Endodermal cell (in vitro differentiated cells): ENCODE data around the gene KDSR. TPM values are rescaled to one million over a fixed set of nuclear protein-coding genes. Genes with fewer than 3 reads are reported as not detected.

Experiments
- DNase-seq: peaks from one replicate; pipeline ENCODE4 v3.0.0-alpha.2; 2017
- H3K27ac ChIP-seq: 2 replicates; pipeline ENCODE4 v1.5.1; 2013; ENCODE audit warnings: mild to moderate bottlenecking, low read depth, low read length, moderate library complexity
- H3K27me3 ChIP-seq: 2 replicates; pipeline ENCODE4 v1.6.1; 2013; ENCODE audit warnings: mild to moderate bottlenecking, low read length, moderate library complexity; ENCODE audit not compliant: insufficient read depth, control insufficient read depth, poor library complexity, severe bottlenecking
- H3K36me3 ChIP-seq: 2 replicates; pipeline ENCODE4 v1.7.0; 2013; ENCODE audit warnings: mild to moderate bottlenecking, low read length, moderate library complexity; ENCODE audit not compliant: control insufficient read depth, insufficient read depth
- H3K4me1 ChIP-seq: one replicate; pipeline ENCODE4 v1.7.0; 2013; ENCODE audit warnings: low read length; ENCODE audit not compliant: control insufficient read depth, insufficient read depth
- H3K4me3 ChIP-seq: 2 replicates; pipeline ENCODE4 v1.5.1; 2013; ENCODE audit warnings: mild to moderate bottlenecking, low read length, moderate library complexity
- H3K9ac ChIP-seq: 2 replicates; pipeline ENCODE4 v1.6.1; 2013; ENCODE audit warnings: mild to moderate bottlenecking, low read length, moderate library complexity; ENCODE audit not compliant: poor library complexity, severe bottlenecking; ENCODE audit errors: extremely low read depth
- H3K9me3 ChIP-seq: 2 replicates; pipeline ENCODE4 v1.6.1; 2013; ENCODE audit warnings: mild to moderate bottlenecking, low read length, moderate library complexity; ENCODE audit not compliant: control insufficient read depth
- H3K27ac Mint-ChIP-seq: 2 replicates; pipeline ENCODE4 v1.8.0; 2020; ENCODE audit warnings: mixed read lengths
- H3K27me3 Mint-ChIP-seq: 2 replicates; pipeline ENCODE4 v1.8.0; 2021; ENCODE audit warnings: mild to moderate bottlenecking, mixed read lengths; ENCODE audit not compliant: insufficient read depth
- H3K36me3 Mint-ChIP-seq: 2 replicates; pipeline ENCODE4 v1.8.0; 2020; ENCODE audit warnings: low read depth, mixed read lengths
- H3K4me1 Mint-ChIP-seq: 2 replicates; pipeline ENCODE4 v1.8.0; 2020; ENCODE audit warnings: mixed read lengths
- H3K4me3 Mint-ChIP-seq: 2 replicates; pipeline ENCODE4 v1.8.0; 2020; ENCODE audit warnings: mild to moderate bottlenecking, moderate library complexity, mixed read lengths
- H3K9me3 Mint-ChIP-seq: 2 replicates; pipeline ENCODE4 v1.8.0; 2020; ENCODE audit warnings: mild to moderate bottlenecking, mixed read lengths
- WGBS, 2 experiments: methylation state at CpG; one replicate each; pipeline versions ENCODE4 v1.1.5 to v1.1.7; 2013; ENCODE audit warnings: missing lambda C conversion rate in 2 of 2, mixed read lengths in 1 of 2; ENCODE audit not compliant: insufficient coverage in 1 of 2, insufficient read length in 1 of 2; 5-methylcytosine and 5-hydroxymethylcytosine counted together
- total RNA-seq, 2 donors: library from RNA; stranded (reverse); fragmentation: NEBNext Ultra II Directional in 1 of 2; extraction: Animal tissue kit (Norgen Biotek cat#: 25700) in 1 of 2; gene quantifications; 2 replicates in 1 of 2; 3 replicates in 1 of 2; pipeline ENCODE4 v1.2.1, GENCODE V29; 2021
- TF ChIP-seq, protein P1 (sequence below): fragments of 200-600 bp; sonication (generic); conservative IDR thresholded peaks from 2 replicates; pipeline ENCODE4 v1.5.0; 2021; ENCODE audit warnings: antibody characterized with exemption, mild to moderate bottlenecking

KDSR gene
- total RNA-seq, 2 donors from 2014 or later = 39.3 to 51.0 TPM

DNA sequence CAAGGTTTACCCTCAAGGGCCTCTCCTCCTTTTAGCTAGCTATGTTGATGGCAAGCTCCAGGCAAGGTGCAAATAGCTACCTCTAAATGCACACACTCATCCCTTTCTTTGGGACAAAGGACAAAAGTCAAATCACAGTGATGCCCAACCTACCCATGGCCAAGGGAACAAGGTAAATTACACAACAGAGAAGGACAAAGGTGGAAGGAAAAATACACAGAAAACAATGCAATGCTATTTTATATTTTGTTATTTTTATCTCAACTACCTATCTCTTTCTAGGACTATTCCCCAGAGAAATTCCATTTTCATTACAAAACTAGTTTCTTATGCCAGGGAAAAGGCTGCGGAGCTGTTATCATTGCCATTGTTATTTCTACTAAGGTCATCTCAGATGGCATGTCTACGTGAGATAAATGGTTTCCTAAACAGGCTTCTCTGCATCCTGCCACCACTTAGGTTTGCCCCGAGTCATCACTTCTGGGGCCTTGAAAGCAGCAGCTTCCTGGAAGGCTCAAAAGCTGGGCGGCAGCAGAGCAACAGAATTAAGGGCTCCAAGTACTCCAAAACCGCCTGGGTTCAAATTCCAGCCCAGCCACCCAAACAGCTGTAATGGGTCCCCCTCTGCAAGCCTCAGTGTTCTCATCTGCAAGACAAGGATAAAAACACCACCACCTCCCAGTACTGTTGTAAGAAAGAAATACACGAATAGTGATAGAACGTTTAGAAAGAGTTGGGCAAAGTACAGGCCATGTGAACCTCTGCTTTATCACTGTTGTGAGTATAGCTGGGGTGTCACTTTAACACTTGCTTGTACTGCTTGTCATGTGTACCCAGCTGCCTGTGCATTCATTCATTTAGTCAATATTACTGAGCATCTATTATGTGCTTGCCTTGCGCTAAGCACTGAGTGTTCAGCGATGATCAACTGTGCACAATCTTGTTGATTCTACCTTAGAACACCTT is 68.3 kb downstream of the KDSR start:
- H3K9me3 ChIP-seq = no peaks in the 10 kb centered on the region
- H3K36me3 Mint-ChIP-seq = no peaks in the 10 kb centered on the region
- no peaks in the 10 kb centered on the region for H3K36me3 ChIP-seq
- 84 to 92% methylated on average over 7 to 9 of the region's 9 CpGs for WGBS, 2 experiments
- no peak overlapping the region for H3K9ac ChIP-seq
- no peaks in the 10 kb centered on the region for H3K27me3 Mint-ChIP-seq
- no peaks in the 10 kb centered on the region for H3K4me1 Mint-ChIP-seq
- no peak overlapping the region for H3K27ac Mint-ChIP-seq
- DNase-seq = no peak
- H3K4me3 Mint-ChIP-seq = no peak overlapping the region
- no peaks in the 10 kb centered on the region for H3K27me3 ChIP-seq
- H3K4me3 ChIP-seq = no peak overlapping the region
- no peak overlapping the region for H3K27ac ChIP-seq
- TF ChIP-seq, protein P1, sequence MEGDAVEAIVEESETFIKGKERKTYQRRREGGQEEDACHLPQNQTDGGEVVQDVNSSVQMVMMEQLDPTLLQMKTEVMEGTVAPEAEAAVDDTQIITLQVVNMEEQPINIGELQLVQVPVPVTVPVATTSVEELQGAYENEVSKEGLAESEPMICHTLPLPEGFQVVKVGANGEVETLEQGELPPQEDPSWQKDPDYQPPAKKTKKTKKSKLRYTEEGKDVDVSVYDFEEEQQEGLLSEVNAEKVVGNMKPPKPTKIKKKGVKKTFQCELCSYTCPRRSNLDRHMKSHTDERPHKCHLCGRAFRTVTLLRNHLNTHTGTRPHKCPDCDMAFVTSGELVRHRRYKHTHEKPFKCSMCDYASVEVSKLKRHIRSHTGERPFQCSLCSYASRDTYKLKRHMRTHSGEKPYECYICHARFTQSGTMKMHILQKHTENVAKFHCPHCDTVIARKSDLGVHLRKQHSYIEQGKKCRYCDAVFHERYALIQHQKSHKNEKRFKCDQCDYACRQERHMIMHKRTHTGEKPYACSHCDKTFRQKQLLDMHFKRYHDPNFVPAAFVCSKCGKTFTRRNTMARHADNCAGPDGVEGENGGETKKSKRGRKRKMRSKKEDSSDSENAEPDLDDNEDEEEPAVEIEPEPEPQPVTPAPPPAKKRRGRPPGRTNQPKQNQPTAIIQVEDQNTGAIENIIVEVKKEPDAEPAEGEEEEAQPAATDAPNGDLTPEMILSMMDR = no peak
- H3K4me1 ChIP-seq = no peaks in the 10 kb centered on the region
- no peaks in the 10 kb centered on the region for H3K9me3 Mint-ChIP-seq

DNA sequence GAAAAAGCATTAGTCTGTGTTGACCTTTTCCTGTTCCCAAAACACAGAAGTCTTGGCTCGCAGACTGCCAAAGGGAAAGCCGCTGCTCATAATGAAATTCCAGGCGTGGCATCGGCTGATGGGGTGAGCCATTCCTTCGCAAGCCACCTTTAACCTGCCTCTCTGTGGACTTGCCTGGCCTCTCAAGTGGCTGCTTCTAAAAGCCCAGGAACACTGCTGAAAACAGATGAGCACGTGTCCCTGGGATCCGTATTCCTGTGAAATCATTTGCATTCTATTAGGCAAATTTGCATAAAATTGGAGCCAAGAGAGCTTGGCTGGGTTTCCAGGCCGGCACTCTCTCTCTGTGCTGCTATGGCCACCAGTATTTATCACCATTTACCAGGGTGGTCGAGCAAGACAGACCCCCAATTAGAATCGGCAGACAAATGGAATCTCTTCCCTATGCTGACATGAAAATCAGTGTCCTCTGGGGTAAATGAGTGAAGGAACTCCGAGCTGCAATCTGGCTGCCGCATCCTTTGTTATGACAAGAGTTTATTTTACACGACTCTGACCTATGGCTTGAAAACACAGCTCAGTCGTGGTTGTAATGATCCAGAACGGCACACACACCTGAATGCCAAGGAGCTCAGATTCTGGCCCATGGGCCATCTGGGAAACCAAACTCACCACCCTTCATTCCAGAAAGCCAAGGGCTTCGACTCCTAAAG is 69.2 kb downstream of the KDSR start:
- Mint-ChIP-seq H3K36me3 (no peaks in the 10 kb centered on the region), H3K27me3 (no peaks in the 10 kb centered on the region), H3K4me1 (no peaks in the 10 kb centered on the region), H3K9me3 (no peaks in the 10 kb centered on the region), H3K27ac (no peak overlapping the region), H3K4me3 (no peak overlapping the region)
- TF ChIP-seq, protein P1 = no peak
- H3K9me3 ChIP-seq = no peaks in the 10 kb centered on the region
- no peaks in the 10 kb centered on the region for H3K36me3 ChIP-seq
- WGBS, 2 experiments = 85 to 89% methylated on average over 12 to 16 of the region's 16 CpGs
- no peak for DNase-seq
- no peak overlapping the region for H3K27ac ChIP-seq
- H3K27me3 ChIP-seq = no peaks in the 10 kb centered on the region
- no peaks in the 10 kb centered on the region for H3K4me1 ChIP-seq
- no peak overlapping the region for H3K4me3 ChIP-seq
- H3K9ac ChIP-seq = no peak overlapping the region

DNA sequence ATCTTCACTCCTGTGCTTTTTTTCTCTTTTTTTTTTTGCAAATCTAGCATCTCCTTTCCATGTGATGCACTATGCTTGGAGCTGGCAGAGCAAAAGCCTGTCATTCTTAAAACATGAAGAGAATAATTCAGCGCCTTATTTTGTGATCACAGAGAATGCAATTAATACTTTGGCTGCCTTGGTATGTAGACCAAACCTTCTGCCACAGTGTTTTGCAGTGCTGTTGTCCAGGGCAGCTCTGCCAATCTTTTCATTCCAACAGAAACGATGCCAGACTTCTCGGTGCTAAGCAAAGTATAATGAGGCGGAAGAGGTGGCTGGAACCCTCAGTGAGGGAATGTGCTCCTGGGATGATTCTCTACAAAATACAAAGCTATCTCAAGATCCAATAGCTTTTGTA is 73.1 kb downstream of the KDSR start:
- Mint-ChIP-seq H3K36me3 (no peaks in the 10 kb centered on the region), H3K4me1 (peaks cover 21% of the 10 kb centered on the region), H3K4me3 (no peak overlapping the region), H3K27me3 (no peaks in the 10 kb centered on the region), H3K27ac (no peak overlapping the region), H3K9me3 (no peaks in the 10 kb centered on the region)
- 96 to 97% methylated on average over 4 of the region's 4 CpGs for WGBS, 2 experiments
- Histone ChIP-seq H3K27ac (no peak overlapping the region), H3K36me3 (no peaks in the 10 kb centered on the region), H3K27me3 (no peaks in the 10 kb centered on the region), H3K9ac (no peak overlapping the region), H3K9me3 (no peaks in the 10 kb centered on the region), H3K4me3 (no peak overlapping the region), H3K4me1 (peaks cover 5% of the 10 kb centered on the region)
- DNase-seq = no peak
- TF ChIP-seq, protein P1 = no peak
